Mucosa of descending colon (tissue), 3 donors: ENCODE results near the gene PRPF8. TPM values are rescaled to one million over a fixed set of nuclear protein-coding genes. Genes with fewer than 3 reads are reported as not detected.

ENCODE experiments used
- ATAC-seq: fragments of 200-7000 bp; cut with Tn5 transposase; one replicate; pipeline ENCODE4 v1.9.1; 2020; ENCODE audit warnings: mild to moderate bottlenecking, moderate library complexity
- DNase-seq, 3 donors: peaks; one replicate each; pipeline ENCODE4 v3.0.0-alpha.2; 2020
- H3K36me3 ChIP-seq: fragments of 200-600 bp; one replicate; pipeline ENCODE4 v1.8.0; 2021; ENCODE audit warnings: low read depth, mild to moderate bottlenecking
- H3K4me1 ChIP-seq: fragments of 200-600 bp; one replicate; pipeline ENCODE4 v1.8.0; 2021; ENCODE audit warnings: low read depth, mild to moderate bottlenecking
- H3K4me3 ChIP-seq: fragments of 200-600 bp; one replicate; pipeline ENCODE4 v1.8.0; 2021; ENCODE audit warnings: mild to moderate bottlenecking
- H3K9me3 ChIP-seq: fragments of 200-600 bp; one replicate; pipeline ENCODE4 v1.8.0; 2021; ENCODE audit warnings: mild to moderate bottlenecking
- CTCF ChIP-seq: fragments of 200-600 bp; IDR thresholded peaks from one replicate; pipeline ENCODE4 v1.8.0; 2022; ENCODE audit warnings: antibody characterized with exemption, mild to moderate bottlenecking
- intact Hi-C, 2 donors: fragments of 100-400 bp; cut with DNase I in 1 of 2; cut with micrococcal nuclease in 1 of 2; formaldehyde crosslinking; loops; one replicate each; pipeline versions ENCODE4 v1.11.0 to v1.11.1; 2022; cut with DNase I, micrococcal nuclease
- total RNA-seq, 3 donors: library from RNA; stranded (reverse); fragmentation: NEBNext Ultra II Directional in 2 of 3; extraction: Animal tissue kit (Norgen Biotek cat#: 25700) in 2 of 3; gene quantifications; one replicate each; pipeline versions ENCODE4 v1.2.1 to v1.2.4, GENCODE V29; 2021 to 2023
- donor health status: DM: no; HTN: no; CAD: no; lungs with moderate emphysema.
- donor health status: DM: no; HTN: no; CAD: no.
- donor health status: DM: no; HTN: yes; CAD: no.

PRPF8 gene
- total RNA-seq, 3 donors from 2014 or later: 214 to 238 (median 222) TPM

DNA sequence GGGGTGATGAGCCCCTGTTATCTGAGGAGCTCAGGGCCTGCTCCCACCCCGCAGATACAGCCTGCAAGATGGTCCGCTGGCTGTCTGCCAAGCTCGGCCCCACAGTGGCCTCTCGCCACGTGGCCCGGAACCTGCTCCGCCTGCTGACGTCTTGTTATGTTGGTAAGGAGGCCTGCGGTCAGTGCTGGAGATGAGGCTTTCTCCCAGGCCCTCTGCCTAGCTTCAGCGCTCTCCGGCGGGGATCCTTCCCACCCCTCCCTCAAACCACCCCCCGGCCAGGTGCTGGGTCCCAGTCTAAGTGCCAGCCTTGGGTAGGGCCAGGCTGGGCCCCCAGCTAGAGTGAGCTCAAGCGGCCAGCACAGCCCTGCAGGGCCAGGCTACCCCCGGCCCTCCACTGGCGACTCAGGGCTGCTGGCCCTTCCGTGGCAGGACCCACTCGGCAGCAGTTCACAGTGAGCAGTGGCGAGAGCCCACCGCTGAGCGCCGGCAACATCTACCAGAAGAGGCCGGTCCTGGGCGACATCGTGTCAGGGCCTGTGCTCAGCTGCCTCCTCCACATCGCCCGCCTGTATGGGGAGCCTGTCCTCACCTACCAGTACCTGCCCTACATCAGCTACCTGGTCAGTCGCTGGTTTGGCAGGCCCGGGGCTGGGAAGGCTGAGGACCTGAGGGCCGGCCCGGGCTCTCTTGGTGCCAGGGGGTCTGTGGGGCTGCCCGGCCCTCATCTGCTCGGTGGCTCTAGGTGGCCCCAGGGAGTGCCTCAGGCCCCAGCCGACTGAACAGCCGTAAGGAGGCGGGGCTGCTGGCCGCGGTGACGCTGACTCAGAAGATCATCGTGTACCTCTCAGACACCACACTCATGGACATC, 45.9 kb upstream of the PRPF8 start:
- ATAC-seq (peak; percentile 55), DNase-seq (peak; percentile 65 to 85 (median 67))
- intact Hi-C loops: no loop called here
- H3K9me3 ChIP-seq: no peaks in the 10 kb centered on the region
- H3K36me3 ChIP-seq: no peaks in the 10 kb centered on the region
- H3K4me1 ChIP-seq: peaks cover 11% of the 10 kb centered on the region
- no peak for TF ChIP-seq CTCF
- no peak overlapping the region for H3K4me3 ChIP-seq

DNA sequence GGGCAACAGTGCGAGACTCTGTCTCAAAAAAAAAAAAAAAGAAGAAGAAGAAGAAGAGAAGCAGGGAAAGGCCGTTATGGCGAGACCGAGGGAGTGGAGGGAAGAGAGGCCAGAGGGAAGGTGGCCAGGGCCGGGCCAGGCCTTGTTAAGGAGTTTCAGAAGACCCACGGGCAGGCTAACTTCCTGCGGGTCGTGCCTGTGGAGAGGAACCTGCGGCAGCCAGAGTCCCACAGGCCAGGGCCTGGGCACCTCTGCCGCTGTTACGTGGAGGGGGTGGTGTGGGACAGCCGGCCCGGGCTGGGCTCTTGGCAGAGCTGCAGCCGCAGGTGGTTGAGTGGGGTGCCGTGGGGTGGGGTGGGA, 45.3 kb upstream of the PRPF8 start:
- Histone ChIP-seq H3K4me3 (no peak overlapping the region), H3K4me1 (peaks cover 16% of the 10 kb centered on the region), H3K36me3 (no peaks in the 10 kb centered on the region), H3K9me3 (no peaks in the 10 kb centered on the region)
- DNase-seq (no peak), ATAC-seq (no peak)
- intact Hi-C loops: no loop called here
- no peak for TF ChIP-seq CTCF

DNA sequence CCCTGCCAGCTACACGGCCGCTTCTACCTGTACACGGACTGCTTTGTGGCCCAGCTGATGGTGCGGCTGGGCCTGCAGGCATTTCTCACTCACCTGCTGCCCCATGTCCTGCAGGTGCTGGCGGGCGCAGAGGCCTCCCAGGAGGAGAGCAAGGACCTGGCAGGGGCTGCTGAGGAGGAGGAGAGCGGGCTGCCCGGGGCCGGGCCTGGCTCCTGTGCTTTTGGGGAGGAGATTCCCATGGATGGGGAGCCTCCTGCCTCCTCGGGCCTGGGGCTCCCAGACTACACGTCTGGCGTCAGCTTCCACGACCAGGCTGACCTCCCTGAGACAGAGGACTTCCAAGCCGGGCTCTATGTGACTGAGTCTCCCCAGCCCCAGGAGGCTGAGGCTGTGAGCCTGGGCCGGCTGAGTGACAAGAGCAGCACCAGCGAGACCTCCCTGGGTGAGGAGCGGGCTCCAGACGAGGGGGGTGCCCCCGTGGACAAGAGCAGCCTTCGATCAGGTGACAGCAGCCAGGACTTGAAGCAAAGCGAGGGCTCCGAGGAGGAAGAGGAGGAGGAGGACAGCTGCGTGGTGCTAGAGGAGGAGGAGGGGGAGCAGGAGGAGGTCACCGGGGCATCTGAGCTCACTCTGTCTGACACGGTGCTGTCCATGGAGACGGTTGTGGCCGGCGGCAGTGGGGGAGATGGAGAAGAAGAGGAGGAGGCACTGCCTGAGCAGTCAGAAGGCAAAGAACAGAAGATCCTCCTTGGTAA, 43.4 kb upstream of the PRPF8 start:
- no peak for TF ChIP-seq CTCF
- no peaks in the 10 kb centered on the region for H3K9me3 ChIP-seq
- H3K36me3 ChIP-seq: no peaks in the 10 kb centered on the region
- ATAC-seq (no peak), DNase-seq (no peak)
- H3K4me3 ChIP-seq: no peak overlapping the region
- intact Hi-C loops: no loop called here
- H3K4me1 ChIP-seq: peaks cover 26% of the 10 kb centered on the region

GRCh38 chr17:1727258-1727789, 42.7 kb upstream of the PRPF8 start:
- DNase-seq (no peak), ATAC-seq (no peak)
- Histone ChIP-seq H3K9me3 (no peaks in the 10 kb centered on the region), H3K36me3 (no peaks in the 10 kb centered on the region), H3K4me1 (peaks cover 26% of the 10 kb centered on the region), H3K4me3 (no peak overlapping the region)
- no peak for TF ChIP-seq CTCF
- intact Hi-C loops: no loop called here

DNA sequence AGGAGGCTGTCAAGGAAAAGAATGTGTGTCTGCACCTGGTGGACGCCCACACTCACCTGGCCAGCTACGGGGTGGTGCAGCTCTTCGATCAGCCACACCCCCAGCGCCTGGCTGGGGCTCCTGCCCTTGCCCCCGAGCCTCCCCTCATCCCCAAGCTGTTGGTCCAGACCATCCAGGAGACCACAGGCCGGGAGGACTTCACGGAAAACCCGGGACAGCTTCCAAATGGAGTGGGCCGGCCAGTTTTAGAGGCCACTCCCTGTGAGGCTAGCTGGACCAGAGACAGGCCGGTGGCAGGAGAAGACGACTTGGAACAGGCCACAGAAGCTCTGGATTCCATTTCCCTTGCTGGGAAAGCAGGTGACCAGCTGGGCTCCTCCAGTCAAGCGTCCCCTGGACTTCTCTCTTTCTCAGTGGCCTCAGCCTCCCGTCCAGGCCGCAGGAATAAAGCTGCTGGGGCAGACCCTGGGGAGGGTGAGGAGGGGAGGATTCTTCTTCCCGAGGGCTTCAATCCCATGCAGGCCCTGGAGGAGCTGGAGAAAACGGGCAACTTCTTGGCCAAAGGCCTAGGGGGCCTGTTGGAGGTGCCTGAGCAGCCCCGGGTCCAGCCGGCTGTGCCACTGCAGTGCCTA, 42.1 kb upstream of the PRPF8 start:
- H3K4me1 ChIP-seq: peaks cover 26% of the 10 kb centered on the region
- H3K36me3 ChIP-seq: no peaks in the 10 kb centered on the region
- H3K4me3 ChIP-seq: no peak overlapping the region
- no peak for ATAC-seq
- DNase-seq: no peak
- no peaks in the 10 kb centered on the region for H3K9me3 ChIP-seq
- no peak for TF ChIP-seq CTCF
- intact Hi-C loops: no loop called here
